OCI-LY3 (cell line): ENCODE data around the gene ELOVL7.

Experiments
- H2AFZ ChIP-seq: fragments of 200-600, 300-600 bp; shearing (Covaris generic); 2 replicates; pipeline ENCODE4 v1.6.0; 2014; ENCODE audit warnings: antibody characterized with exemption, low read depth, low read length
- H3K27ac ChIP-seq: fragments of 200-600, 300-600 bp; sonication (generic); 2 replicates; pipeline ENCODE4 v1.5.1; 2014; ENCODE audit warnings: mild to moderate bottlenecking, low read length, moderate library complexity, mixed read lengths
- H3K27me3 ChIP-seq: fragments of 200-600, 300-600 bp; sonication (generic); 2 replicates; pipeline ENCODE4 v1.6.1; 2014; ENCODE audit warnings: low read depth, low read length, mixed read lengths
- H3K36me3 ChIP-seq: fragments of 200-600, 300-600 bp; sonication (generic); replicated peaks from 2 replicates; pipeline ENCODE3; 2014; ENCODE audit warnings: low read depth, low read length, mixed read lengths
- H3K4me1 ChIP-seq: fragments of 300-600, 200-600 bp; sonication (generic); 2 replicates; pipeline ENCODE4 v1.6.1; 2014; ENCODE audit warnings: low read length, mixed read lengths
- H3K4me2 ChIP-seq: fragments of 200-600, 300-600 bp; sonication (generic); 2 replicates; pipeline ENCODE4 v1.6.1; 2014; ENCODE audit warnings: low read length, mixed read lengths
- H3K4me3 ChIP-seq: fragments of 300-600, 200-600 bp; sonication (generic); 2 replicates; pipeline ENCODE4 v1.5.1; 2014; ENCODE audit warnings: antibody characterized with exemption, mild to moderate bottlenecking, low read length, moderate library complexity
- H3K79me2 ChIP-seq: fragments of 300-600, 200-600 bp; shearing (Covaris generic); 2 replicates; pipeline ENCODE4 v1.6.1; 2014; ENCODE audit warnings: mild to moderate bottlenecking, low read length, mixed read lengths
- H3K9ac ChIP-seq: fragments of 300-600, 200-600 bp; shearing (Covaris generic); 2 replicates; pipeline ENCODE4 v1.6.0; 2014; ENCODE audit warnings: mild to moderate bottlenecking, low read length, moderate library complexity
- H3K9me3 ChIP-seq: fragments of 200-600, 300-600 bp; shearing (Covaris generic); 2 replicates; pipeline ENCODE4 v1.6.1; 2014; ENCODE audit warnings: low read length, mixed read lengths; ENCODE audit not compliant: insufficient read depth
- H4K20me1 ChIP-seq: fragments of 200-600, 300-600 bp; sonication (generic); 2 replicates; pipeline ENCODE4 v1.6.1; 2016; ENCODE audit warnings: low read length, mixed read lengths; ENCODE audit not compliant: insufficient read depth
- EZH2phosphoT487 ChIP-seq: fragments of 200-600 bp; shearing (Covaris generic); IDR thresholded peaks from 2 replicates; pipeline ENCODE4 v1.6.1; 2018; ENCODE audit warnings: antibody characterized with exemption, mixed run types, low read depth
- TF ChIP-seq, protein P1 (sequence below): fragments of 200-600, 300-600 bp; sonication (generic); IDR thresholded peaks from 2 replicates; pipeline ENCODE4 v1.5.1; 2014; ENCODE audit warnings: antibody characterized with exemption, low read length, low read depth

ELOVL7 gene

DNA sequence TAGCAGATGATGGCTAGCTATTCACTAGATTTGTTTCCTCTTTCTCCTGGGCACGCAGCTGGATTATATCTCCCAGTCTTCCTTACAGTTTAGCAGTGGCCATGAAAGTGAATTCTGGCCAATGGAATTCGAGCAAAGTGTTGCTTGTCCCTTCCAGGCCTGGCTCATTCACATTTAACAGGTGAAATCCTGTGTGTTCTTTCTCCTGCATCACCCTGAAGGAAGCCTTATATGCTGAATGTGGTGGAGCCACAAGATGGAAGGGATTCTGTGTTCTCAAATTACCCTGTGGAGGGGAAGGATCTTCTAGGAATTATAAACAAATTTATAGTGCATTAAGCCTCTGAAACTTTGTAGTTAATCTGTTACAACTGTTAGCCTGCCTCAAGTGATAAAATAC, 8.2 kb upstream of the ELOVL7 start:
- Histone ChIP-seq H3K4me2 (no peak overlapping the region), H4K20me1 (no peaks in the 10 kb centered on the region), H3K9ac (no peak overlapping the region), H3K36me3 (no peaks in the 10 kb centered on the region), H3K9me3 (no peaks in the 10 kb centered on the region), H3K27ac (no peak overlapping the region), H3K4me1 (peaks cover 14% of the 10 kb centered on the region), H3K4me3 (no peak overlapping the region), H3K27me3 (no peaks in the 10 kb centered on the region), H2AFZ (no peak overlapping the region), H3K79me2 (no peaks in the 10 kb centered on the region)
- TF ChIP-seq EZH2phosphoT487, result no peak
- TF ChIP-seq, protein P1, sequence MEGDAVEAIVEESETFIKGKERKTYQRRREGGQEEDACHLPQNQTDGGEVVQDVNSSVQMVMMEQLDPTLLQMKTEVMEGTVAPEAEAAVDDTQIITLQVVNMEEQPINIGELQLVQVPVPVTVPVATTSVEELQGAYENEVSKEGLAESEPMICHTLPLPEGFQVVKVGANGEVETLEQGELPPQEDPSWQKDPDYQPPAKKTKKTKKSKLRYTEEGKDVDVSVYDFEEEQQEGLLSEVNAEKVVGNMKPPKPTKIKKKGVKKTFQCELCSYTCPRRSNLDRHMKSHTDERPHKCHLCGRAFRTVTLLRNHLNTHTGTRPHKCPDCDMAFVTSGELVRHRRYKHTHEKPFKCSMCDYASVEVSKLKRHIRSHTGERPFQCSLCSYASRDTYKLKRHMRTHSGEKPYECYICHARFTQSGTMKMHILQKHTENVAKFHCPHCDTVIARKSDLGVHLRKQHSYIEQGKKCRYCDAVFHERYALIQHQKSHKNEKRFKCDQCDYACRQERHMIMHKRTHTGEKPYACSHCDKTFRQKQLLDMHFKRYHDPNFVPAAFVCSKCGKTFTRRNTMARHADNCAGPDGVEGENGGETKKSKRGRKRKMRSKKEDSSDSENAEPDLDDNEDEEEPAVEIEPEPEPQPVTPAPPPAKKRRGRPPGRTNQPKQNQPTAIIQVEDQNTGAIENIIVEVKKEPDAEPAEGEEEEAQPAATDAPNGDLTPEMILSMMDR, result no peak

DNA sequence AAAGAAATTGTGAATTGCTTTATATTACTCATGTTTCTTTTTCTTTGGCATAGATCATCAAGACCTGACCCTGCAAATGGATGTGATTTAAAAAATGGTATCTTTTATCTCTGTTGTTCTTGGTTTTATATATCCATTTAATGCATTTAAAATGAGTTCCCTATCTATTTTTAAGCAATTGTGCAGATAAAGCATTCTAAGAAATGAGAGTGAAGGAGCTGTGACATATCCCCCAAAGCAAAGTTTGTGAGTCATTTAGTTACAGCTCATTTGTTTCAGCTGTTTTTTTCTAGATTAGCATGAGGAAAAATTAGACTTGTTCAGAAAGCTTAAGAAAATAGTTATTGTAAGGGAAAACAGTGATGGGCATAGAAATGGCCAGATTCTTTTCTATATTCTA, 7.6 kb upstream of the ELOVL7 start:
- Histone ChIP-seq H3K4me3 (no peak overlapping the region), H3K9ac (no peak overlapping the region), H3K79me2 (no peaks in the 10 kb centered on the region), H3K4me1 (peaks cover 14% of the 10 kb centered on the region), H4K20me1 (no peaks in the 10 kb centered on the region), H2AFZ (no peak overlapping the region), H3K4me2 (no peak overlapping the region), H3K27ac (no peak overlapping the region), H3K36me3 (no peaks in the 10 kb centered on the region), H3K27me3 (no peaks in the 10 kb centered on the region), H3K9me3 (no peaks in the 10 kb centered on the region)
- TF ChIP-seq, protein P1, result no peak
- no peak for TF ChIP-seq EZH2phosphoT487

DNA sequence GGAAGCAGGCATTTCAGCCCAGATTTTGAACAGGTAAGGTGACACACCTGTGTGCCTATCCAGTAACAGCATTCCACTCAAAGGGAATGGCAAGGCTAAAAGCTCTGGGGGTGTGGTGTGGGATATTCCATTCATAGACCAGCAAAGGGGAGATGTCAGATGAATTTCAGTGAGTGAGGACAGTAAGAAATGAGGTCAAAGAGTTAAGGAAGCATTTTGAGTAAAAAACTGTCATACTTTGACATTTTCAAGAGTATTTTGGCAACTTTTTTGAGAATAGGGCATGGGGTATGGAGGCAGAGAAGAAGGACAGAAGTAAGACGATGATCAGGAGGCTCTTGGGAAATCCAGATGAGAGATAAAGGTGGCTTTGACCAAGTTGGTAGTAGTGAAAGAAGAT, 2.2 kb upstream of the ELOVL7 start:
- Histone ChIP-seq H2AFZ (no peak overlapping the region), H3K4me3 (no peak overlapping the region), H3K27me3 (peaks cover 4% of the 10 kb centered on the region; the same call in 1 of the 2 replicates), H3K4me1 (peaks cover 8% of the 10 kb centered on the region), H3K36me3 (no peaks in the 10 kb centered on the region), H4K20me1 (no peaks in the 10 kb centered on the region), H3K9me3 (no peaks in the 10 kb centered on the region), H3K27ac (no peak overlapping the region), H3K9ac (no peak overlapping the region), H3K4me2 (no peak overlapping the region), H3K79me2 (peaks cover 5% of the 10 kb centered on the region; the same call in 1 of the 2 replicates)
- TF ChIP-seq EZH2phosphoT487, result no peak
- TF ChIP-seq, protein P1, result no peak

DNA sequence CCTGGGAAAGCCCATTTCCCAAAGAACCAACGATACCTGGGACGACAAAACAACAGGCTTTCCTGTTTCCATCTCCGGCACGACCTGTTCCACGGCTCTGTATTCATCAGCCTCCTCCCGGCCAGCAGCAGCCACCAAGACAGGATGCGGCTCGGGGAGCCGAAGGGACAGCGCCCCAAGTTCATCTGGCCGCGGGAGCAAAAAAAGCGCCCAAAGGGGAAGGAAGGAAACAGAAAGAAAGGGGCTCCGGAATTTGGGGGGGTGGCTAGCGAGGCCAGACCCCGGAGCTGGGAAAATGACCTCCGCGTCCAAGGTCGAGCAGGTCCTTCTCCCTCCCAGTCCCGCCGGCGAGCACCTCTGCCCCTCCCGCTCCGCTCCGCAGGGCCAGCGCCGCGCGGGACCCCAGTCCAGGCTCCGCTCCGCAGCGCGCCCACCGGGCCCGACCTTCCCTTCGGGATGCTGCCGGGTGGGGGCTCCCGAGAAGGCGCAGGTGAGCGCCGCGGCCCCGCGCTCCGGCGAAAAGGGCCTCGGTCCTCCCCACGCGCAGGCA, 608 bp downstream of the ELOVL7 start:
- H3K79me2 ChIP-seq, result peaks cover 5% of the 10 kb centered on the region; the same call in 1 of the 2 replicates
- no peaks in the 10 kb centered on the region for H3K36me3 ChIP-seq
- H3K4me3 ChIP-seq, result peak overlapping the region; percentile 96
- H3K4me1 ChIP-seq, result peaks cover 6% of the 10 kb centered on the region
- H3K27ac ChIP-seq, result peak overlapping the region; percentile 9; the same call in 1 of the 2 replicates
- peak overlapping the region; percentile 51 for H2AFZ ChIP-seq
- H3K27me3 ChIP-seq, result peaks cover 4% of the 10 kb centered on the region; the same call in 1 of the 2 replicates
- H3K9ac ChIP-seq, result peak overlapping the region; percentile 74
- no peak for TF ChIP-seq EZH2phosphoT487
- H3K9me3 ChIP-seq, result no peaks in the 10 kb centered on the region
- peak overlapping the region; percentile 85 for H3K4me2 ChIP-seq
- H4K20me1 ChIP-seq, result no peaks in the 10 kb centered on the region
